Iris pigment epithelial cell (primary cell): ENCODE measurements around the gene STK39.
A peak's percentile ranks its signal among the peaks of the same experiment; 100 is the strongest.

Experiments used
- DNase-seq: peaks from one replicate; pipeline ENCODE4 v3.0.0-alpha.2; 2011; ENCODE audit warnings: low read depth

Gene STK39

DNA sequence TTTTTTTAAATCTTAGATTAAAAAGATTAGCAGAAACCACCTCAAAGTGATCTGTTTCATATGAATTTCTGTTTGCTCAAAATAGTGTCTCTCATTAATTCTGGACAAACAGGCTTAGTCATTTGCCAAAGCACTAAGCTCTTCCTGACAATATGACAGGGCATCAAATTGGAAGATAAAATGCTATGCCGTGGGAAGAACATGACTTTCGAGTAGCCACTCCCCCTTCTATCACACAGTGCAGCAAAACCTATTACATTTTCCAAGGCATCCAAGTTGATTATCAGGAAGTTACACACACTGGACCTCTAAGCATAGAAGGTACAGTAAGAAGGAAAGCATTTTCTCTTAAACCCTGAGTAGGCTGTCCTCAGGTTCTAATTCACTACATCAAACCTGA, 89.5 kb downstream of the STK39 start:
- DNase-seq, result peak; percentile 63

- DNase-seq, result no peak
Measured at GRCh38 chr2:168157070-168157469, 90.3 kb downstream of the STK39 start.

GRCh38 chr2:168156661-168157060, 90.7 kb downstream of the STK39 start:
- DNase-seq, result peak; percentile 80

GRCh38 chr2:168155680-168156079, 91.7 kb downstream of the STK39 start:
- peak; percentile 42 for DNase-seq

DNA sequence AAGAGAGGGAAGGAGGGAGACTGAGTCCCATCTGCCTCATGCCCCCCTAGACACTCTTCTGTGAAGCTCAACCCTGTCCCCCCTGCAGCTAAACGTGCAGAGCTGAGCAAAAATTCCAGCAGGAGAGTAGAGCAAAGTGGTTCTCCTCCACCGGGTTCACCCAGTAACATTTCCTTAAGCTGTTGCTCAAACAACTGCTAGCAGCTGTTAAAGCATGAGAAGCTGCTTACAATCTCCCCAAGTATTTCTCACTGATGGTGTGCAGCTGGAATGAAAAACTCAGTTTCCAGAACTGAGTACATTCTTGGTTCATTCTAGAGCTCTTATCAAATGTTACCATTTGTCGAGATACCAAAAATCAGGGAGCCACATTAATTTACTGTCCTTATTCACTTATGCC, 92.3 kb downstream of the STK39 start:
- DNase-seq, result peak; percentile 65

DNA sequence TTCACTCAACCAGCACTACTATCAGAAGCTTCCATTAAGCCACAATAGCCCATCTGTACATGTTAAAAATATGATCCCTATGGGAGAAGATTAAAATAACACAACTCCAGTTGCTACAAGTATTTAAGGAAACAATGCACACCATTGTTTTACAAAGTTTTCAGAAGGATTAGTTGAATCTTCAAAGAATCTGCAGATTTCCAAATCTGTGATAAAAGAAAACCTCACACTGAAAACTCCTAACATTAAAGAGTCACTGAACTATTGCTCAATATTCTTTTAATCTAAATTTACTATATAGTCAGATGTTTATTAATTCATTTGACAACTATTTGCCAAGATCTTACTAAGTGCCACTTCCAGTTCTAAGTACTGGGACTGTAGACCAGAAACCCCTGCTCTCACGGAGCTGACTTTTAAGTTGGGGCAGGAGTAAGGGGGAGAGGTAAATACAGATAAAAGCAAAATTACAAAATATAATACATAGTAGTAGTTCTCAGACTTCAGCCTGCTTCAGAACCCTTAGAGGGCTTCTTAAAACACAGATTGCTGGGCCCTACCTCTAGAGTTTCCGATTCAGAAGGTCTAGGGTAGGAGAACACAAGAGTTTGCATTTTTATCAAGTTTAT, 94.4 kb downstream of the STK39 start:
- no peak for DNase-seq

GRCh38 chr2:168149986-168150385, 97.4 kb downstream of the STK39 start:
- DNase-seq, result no peak

DNA sequence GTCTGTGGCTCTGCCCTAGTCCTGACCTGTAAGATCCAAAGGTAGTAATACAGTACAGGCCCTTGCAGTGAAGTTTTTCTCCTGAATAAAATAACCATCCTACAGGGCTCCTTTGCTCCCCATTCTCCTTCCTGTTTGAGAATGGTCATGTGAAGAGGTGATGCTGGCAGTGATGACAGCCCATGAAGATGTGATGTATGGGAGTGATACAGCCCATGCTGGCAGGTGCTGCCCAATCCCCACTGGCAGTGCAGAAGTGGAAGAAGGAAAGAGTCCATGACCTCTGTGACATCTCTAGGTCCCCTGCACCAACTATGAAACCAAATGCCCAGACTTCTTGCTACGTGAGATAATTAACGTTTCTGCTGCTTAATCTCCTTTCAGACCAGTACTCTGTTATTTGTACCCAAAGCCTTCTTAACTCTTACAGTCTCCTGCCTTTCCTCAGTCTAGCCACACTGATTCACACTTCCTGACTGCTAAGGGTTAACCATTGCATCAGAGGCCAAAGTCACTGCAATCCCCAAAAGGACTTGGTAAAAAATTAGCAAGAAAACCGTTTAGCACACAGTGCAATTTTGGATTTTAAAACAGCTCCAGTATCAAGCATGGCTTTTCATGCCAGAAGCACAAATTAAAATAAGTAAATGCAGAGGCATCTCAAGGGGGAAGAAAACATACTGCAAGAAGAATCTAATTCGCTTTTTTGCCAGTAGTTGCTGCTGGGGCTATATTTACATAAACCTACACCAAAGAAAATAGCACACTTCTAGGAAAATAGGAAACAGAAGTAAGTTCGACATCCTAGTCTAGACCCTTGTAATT, 98.0 kb downstream of the STK39 start:
- DNase-seq, result peak; percentile 41

- no peak for DNase-seq
Measured at GRCh38 chr2:168147830-168148794, 99.3 kb downstream of the STK39 start.

DNA sequence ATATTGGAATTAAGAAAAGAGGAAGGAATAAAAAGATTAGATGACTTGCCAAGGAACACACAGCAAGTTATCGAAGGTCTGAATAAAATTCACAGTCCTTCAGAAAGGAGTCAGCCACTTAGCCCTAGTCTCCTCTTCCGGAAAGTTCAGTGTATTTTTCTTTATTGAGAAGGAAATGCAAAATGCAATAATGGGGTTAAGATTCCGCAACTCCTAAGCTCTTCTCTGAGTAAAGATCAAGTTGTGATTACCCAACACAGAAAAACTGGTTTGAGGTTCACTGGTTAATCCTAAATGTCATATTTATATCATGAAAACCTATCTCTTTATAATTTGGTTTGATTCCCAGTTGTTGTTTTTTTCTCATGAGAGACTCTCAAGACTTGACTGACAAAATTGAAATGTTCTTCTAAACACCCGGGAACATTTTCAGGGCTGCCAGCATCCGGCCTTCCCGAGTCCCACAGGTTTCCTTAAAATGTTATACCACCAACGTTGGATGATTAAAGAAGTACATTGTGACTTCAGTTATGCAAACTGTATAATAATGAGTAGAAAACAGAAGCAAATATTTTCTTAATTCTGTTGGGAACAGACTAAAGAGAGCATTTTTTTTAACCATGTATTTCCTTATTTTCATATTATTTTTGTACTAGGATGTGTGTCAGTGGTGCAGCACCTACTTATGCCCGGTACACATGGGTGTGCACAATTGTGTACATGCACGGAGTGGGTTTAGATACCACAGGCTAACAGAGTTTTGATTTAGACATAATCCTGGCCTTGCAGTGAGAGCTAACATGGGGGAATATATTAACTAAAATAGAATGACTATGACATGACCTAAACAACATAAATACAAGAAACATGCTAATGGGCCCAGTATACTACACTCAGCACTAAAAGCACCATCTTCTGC, 100.2 kb downstream of the STK39 start:
- peak; percentile 76 for DNase-seq

DNA sequence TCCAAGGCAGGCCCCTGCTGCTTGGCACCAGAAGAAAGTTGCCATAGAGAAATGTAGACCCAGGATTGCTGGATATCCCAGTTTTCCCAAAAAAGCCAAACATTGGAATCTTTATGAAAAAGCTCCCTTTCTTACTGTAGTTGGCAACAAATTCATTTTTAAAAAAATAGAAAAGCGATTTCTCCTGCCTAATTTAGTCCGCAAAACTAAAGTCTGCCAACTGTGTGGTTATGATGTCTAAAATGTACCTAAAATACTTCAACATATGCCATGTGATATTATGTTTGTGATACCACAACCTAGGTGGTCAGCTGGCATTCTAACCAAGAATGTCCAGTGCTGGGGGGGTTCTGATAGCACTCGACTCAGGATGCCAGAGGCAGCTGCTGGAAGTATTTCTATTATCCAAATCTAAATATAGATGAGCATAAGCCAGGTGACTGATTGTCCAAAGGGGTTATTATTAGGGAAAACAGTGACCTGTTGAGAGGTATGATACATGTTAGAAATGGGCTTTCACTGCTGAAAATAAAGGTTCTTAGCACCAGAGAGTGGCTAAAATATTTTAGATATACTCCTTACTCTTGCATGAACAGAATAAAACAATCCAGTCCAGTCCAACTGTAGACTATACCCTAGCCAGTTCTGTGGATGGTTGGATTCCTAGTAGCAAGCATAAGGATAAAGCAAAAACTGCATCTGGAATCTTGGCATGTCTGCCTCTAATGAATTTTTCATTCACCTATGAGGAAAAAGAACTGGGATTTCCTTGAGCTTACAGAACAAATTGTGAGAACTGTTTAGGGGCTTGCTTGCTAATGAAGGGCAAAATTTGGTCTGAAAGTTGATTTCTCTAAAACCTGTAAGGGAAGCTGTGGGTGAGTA, 101.7 kb downstream of the STK39 start:
- no peak for DNase-seq

GRCh38 chr2:168145011-168145410, 102.4 kb downstream of the STK39 start:
- DNase-seq, result no peak

GRCh38 chr2:168143813-168144212, 103.6 kb downstream of the STK39 start:
- DNase-seq, result no peak

GRCh38 chr2:168140892-168141291, 106.5 kb downstream of the STK39 start:
- DNase-seq, result no peak

DNA sequence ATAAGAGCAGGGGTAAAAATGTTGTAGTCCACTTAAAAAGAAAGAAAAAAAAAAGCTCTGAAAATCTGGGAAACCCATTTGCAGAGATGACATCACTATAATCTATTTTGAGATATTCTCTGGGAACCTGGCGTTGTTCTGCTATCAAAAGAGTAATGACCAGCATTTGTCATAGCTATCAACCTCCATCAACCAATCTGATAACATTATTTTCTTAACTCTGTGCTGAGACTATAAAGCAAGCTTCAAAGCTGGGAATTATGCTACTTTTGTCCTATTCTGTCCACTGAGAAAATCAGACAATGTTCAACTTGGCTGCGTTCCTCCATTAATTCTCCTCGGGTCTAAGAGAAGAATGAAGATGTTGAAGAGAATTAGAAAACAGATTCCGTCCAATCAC, 107.5 kb downstream of the STK39 start:
- no peak for DNase-seq

DNA sequence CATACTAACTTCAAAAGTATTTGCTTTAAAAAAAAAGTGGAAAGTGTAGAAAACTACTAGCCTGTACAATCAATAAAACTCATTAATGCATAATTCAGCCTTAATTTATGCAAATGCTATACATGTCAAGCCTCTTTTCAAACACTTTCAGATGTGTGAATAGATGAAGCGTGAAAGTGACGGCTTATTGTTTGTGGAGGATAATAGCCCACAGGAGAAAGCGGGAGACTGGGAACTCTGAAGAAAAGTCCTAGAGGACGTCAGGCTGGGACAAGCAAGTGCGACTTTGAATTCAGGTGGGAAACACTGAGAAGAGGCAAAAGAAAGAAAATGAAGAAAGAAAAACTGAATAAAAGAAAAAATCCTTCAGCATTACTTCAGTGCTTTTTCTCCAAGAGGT, 108.5 kb downstream of the STK39 start:
- no peak for DNase-seq

DNA sequence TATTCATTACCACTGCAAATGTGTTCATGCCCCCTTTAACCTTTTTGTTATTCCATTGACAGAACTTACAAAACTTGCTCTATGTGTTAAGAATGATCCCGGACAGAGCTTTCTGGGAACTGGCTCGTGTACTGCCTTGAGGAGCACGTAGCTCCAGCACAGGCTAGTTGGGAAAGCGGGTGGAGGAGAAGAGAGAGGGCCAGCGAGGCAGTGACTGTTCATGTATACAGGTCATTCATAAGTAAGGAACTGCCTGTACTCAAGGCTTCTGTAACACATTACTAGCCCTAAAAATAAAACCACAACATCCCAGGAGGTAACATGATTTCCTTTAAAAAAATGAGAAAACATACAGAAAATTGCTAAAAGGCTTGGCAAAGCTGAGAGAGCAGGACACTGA, 109.0 kb downstream of the STK39 start:
- DNase-seq, result peak; percentile 42

DNA sequence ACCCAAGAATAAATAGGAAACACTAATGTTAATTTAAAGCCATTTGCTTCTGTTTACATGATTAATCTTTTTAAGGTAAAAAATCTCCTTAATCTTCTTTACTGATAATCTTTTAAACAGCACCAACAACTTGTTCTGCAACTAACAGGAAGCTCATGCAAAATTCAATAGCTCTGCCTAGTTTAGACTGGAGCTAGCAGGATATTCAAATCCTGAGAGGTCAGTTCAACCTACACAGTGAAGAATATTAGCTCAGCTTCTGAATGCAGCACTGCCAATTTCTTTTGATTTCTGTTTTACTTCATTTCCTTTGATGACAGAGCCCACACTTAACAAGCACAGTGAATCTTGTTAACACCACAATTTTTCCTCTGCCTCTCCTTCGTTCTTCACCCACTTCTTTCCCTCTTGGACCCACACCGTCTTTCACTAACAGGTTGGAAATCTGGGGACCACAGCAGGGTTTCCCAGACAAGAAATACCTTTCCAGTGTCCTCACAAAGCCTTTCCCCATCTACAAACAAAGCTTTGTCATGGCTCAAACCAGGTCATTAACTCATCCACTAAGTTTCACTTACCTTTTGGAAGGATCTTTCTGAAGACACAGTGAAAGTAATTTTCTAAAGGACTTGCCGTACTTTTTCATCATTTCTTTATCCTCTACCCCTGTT, 109.8 kb downstream of the STK39 start:
- DNase-seq, result no peak

DNA sequence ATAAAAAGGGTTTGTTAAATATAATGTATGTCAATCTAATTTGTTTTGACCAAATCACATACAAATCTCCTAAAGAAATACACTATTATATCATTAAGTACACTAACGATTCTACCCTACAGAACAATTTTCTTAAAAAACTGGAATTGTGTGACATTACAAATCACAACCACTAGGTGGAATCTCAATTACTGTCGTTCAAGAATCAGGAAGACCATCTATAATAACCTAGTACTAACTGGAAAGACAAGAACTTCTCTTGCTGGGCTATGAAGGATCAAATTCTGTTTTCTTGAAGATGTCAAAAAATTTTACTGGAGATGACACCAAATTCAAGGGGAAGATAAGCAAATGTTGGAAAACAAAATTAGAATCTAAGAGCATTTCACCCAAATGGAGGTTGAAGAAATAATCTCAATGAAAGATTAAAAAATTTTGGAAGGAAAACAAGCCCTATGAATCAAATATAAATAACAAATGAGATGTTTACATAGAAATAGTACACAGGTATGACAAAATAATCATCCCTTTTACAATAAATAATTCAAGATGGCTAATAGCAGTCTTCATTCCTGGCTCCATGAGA, 110.9 kb downstream of the STK39 start:
- peak; percentile 63 for DNase-seq
